ENCODE results near the gene SLC22A17. TPM values are rescaled to one million over a fixed set of nuclear protein-coding genes. Genes with fewer than 3 reads are reported as not detected.

The SLC22A17 gene
- total and polyA plus RNA-seq, 2 of the 13 experiments (the other 11 are each of a cell fraction or from before 2014, with no cell fraction given): 0.95 to 1.1 TPM

DNA sequence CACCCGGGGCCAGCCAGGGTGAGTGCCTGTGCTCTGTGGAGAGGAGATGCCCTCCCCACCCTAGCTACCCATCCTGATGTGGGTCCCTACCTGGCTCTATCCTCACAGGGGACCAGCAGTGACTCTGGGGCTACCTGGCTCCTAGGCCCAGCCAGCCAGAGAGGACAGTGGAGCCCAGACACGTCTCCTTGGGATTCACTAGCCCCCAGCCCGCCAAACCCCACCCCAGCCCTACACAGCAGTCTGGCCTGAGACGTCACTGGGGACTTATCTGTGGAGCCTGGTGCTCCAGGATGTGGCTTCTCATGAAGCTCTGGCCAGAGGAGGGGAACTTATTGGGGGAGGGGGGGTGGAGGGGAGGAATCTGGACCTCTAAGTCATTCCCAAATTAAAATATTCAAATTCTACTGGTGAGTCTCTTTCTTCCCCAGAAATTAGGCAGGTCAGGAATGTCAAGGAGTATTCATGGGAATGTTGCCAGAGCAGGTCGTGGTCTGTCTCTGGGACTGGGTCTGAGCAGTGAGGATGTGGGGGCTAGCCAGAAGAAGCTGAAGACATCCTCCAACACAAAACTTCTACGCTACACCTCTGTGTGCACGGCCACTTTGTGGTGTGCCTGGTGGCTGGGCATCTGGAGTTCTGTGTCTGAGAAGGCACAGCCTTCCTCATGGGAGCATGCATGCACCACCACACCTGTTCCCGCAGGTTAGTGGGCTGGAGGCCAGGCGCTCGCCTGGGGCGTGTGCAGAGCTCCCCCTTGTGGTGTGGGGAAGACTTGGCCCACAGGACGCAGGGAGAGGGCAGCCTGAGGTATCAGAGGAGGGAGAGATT lies 26.9 kb upstream of the SLC22A17 start (continued):
- TF ChIP-seq ZNF326 (CRISPR knock-in tag; IDR thresholded peaks at IDR 0.05; ENCODE audit: borderline replicate concordance) (0 out of 2 replicates have a peak, but pooled peaks have one; percentile 47), PHF20 (CRISPR knock-in tag; IDR thresholded peaks at IDR 0.05) (no peak), ZKSCAN8 (CRISPR knock-in tag; IDR thresholded peaks at IDR 0.05; ENCODE audit: borderline replicate concordance) (0 out of 2 replicates have a peak, but pooled peaks have one; percentile 32), ZNF577 (CRISPR knock-in tag; IDR thresholded peaks at IDR 0.05; ENCODE audit: borderline replicate concordance, low read depth) (no peak), ZNF263 (CRISPR knock-in tag; IDR thresholded peaks at IDR 0.05) (peak; percentile 19; the same call in 1 of the 2 replicates), ZNF138 (CRISPR knock-in tag; IDR thresholded peaks at IDR 0.05; ENCODE audit: low read depth) (no peak), MIXL1 (CRISPR knock-in tag; IDR thresholded peaks at IDR 0.05) (peak; percentile 51; the same call in 1 of the 2 replicates), ZNF556 (CRISPR knock-in tag; IDR thresholded peaks at IDR 0.05; ENCODE audit: borderline replicate concordance) (no peak), RCOR2 (CRISPR knock-in tag; IDR thresholded peaks at IDR 0.05) (no peak), ZNF678 (CRISPR knock-in tag; IDR thresholded peaks at IDR 0.05) (no peak)
- TF ChIP-seq, protein P1, sequence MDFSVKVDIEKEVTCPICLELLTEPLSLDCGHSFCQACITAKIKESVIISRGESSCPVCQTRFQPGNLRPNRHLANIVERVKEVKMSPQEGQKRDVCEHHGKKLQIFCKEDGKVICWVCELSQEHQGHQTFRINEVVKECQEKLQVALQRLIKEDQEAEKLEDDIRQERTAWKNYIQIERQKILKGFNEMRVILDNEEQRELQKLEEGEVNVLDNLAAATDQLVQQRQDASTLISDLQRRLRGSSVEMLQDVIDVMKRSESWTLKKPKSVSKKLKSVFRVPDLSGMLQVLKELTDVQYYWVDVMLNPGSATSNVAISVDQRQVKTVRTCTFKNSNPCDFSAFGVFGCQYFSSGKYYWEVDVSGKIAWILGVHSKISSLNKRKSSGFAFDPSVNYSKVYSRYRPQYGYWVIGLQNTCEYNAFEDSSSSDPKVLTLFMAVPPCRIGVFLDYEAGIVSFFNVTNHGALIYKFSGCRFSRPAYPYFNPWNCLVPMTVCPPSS (IDR thresholded peaks at IDR 0.05): no peak
- TF ChIP-seq, protein P2, sequence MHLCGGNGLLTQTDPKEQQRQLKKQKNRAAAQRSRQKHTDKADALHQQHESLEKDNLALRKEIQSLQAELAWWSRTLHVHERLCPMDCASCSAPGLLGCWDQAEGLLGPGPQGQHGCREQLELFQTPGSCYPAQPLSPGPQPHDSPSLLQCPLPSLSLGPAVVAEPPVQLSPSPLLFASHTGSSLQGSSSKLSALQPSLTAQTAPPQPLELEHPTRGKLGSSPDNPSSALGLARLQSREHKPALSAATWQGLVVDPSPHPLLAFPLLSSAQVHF (CRISPR knock-in tag; IDR thresholded peaks at IDR 0.05): peak; percentile 56; the same call in 1 of the 2 replicates
- TF ChIP-seq, protein P3, sequence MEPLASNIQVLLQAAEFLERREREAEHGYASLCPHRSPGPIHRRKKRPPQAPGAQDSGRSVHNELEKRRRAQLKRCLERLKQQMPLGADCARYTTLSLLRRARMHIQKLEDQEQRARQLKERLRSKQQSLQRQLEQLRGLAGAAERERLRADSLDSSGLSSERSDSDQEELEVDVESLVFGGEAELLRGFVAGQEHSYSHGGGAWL (CRISPR knock-in tag; IDR thresholded peaks at IDR 0.05): peak; percentile 37; the same call in 1 of the 2 replicates
- TF ChIP-seq, protein P4, sequence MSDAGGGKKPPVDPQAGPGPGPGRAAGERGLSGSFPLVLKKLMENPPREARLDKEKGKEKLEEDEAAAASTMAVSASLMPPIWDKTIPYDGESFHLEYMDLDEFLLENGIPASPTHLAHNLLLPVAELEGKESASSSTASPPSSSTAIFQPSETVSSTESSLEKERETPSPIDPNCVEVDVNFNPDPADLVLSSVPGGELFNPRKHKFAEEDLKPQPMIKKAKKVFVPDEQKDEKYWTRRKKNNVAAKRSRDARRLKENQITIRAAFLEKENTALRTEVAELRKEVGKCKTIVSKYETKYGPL (CRISPR knock-in tag; IDR thresholded peaks at IDR 0.05): no peak
- TF ChIP-seq, protein P5, sequence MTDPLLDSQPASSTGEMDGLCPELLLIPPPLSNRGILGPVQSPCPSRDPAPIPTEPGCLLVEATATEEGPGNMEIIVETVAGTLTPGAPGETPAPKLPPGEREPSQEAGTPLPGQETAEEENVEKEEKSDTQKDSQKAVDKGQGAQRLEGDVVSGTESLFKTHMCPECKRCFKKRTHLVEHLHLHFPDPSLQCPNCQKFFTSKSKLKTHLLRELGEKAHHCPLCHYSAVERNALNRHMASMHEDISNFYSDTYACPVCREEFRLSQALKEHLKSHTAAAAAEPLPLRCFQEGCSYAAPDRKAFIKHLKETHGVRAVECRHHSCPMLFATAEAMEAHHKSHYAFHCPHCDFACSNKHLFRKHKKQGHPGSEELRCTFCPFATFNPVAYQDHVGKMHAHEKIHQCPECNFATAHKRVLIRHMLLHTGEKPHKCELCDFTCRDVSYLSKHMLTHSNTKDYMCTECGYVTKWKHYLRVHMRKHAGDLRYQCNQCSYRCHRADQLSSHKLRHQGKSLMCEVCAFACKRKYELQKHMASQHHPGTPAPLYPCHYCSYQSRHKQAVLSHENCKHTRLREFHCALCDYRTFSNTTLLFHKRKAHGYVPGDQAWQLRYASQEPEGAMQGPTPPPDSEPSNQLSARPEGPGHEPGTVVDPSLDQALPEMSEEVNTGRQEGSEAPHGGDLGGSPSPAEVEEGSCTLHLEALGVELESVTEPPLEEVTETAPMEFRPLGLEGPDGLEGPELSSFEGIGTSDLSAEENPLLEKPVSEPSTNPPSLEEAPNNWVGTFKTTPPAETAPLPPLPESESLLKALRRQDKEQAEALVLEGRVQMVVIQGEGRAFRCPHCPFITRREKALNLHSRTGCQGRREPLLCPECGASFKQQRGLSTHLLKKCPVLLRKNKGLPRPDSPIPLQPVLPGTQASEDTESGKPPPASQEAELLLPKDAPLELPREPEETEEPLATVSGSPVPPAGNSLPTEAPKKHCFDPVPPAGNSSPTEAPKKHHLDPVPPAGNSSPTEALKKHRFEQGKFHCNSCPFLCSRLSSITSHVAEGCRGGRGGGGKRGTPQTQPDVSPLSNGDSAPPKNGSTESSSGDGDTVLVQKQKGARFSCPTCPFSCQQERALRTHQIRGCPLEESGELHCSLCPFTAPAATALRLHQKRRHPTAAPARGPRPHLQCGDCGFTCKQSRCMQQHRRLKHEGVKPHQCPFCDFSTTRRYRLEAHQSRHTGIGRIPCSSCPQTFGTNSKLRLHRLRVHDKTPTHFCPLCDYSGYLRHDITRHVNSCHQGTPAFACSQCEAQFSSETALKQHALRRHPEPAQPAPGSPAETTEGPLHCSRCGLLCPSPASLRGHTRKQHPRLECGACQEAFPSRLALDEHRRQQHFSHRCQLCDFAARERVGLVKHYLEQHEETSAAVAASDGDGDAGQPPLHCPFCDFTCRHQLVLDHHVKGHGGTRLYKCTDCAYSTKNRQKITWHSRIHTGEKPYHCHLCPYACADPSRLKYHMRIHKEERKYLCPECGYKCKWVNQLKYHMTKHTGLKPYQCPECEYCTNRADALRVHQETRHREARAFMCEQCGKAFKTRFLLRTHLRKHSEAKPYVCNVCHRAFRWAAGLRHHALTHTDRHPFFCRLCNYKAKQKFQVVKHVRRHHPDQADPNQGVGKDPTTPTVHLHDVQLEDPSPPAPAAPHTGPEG (CRISPR knock-in tag; IDR thresholded peaks at IDR 0.05): no peak
- TF ChIP-seq, protein P6, sequence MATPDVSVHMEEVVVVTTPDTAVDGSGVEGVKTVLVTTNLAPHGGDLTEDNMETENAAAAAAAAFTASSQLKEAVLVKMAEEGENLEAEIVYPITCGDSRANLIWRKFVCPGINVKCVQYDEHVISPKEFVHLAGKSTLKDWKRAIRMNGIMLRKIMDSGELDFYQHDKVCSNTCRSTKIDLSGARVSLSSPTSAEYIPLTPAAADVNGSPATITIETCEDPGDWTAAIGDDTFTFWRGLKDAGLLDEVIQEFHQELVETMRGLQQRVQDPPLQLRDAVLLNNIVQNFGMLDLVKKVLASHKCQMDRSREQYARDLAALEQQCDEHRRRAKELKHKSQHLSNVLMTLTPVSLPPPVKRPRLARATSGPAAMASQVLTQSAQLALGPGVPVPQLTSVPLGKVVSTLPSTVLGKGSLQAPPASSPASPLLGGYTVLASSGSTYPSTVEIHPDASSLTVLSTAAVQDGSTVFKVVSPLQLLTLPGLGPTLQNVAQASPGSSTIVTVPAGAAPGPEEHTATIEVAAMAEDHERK (CRISPR knock-in tag; IDR thresholded peaks at IDR 0.05; ENCODE audit: low read depth): no peak
- TF ChIP-seq, protein P7, sequence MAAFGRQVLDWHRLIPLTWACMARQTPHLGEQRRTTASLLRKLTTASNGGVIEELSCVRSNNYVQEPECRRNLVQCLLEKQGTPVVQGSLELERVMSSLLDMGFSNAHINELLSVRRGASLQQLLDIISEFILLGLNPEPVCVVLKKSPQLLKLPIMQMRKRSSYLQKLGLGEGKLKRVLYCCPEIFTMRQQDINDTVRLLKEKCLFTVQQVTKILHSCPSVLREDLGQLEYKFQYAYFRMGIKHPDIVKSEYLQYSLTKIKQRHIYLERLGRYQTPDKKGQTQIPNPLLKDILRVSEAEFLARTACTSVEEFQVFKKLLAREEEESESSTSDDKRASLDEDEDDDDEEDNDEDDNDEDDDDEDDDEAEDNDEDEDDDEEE (CRISPR knock-in tag; IDR thresholded peaks at IDR 0.05): no peak
